Measurements from ENCODE around the gene DMD.

DMD gene

DNA sequence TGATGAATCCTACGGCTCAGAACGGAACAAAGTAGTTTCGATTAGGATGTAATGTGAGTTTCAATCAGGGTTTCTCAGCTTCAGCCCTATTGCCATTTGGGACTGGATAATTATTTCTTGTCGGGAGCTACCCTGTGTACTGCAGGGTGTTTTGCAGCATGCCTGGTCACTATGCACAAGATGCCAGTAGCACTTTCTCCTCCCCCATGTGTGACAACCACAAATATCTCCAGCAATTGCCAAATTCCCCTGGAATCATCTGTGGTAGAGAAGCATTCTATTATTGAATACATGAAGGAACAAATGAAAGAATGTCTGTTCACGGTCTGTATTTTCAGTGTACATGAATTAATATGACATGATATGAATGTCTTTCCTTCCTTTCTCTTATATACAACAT lies 1356.6 kb downstream of the DMD start:
- no peak for DNase-seq (ENCODE audit: low spot score)

DNA sequence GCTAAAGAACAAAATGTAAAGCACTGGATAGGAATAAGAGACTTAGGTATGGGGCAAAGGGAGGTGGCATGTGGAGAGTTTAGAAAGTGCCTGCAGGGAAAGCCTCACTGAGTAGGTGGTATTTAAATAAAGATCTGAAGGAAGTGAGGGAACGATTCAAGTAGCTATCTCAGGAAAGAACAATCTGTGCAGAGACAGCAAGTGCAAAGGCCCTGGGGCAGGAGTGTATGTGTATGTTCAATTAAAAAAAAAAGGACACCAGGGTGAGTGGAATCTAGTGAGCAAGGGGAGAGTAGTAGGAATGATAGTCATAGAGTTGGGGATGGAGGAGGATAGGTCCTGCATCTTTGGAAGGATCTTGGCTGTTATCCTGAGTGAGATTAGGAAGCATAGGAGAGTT lies 1359.6 kb downstream of the DMD start:
- DNase-seq (ENCODE audit: low spot score), result no peak

DNA sequence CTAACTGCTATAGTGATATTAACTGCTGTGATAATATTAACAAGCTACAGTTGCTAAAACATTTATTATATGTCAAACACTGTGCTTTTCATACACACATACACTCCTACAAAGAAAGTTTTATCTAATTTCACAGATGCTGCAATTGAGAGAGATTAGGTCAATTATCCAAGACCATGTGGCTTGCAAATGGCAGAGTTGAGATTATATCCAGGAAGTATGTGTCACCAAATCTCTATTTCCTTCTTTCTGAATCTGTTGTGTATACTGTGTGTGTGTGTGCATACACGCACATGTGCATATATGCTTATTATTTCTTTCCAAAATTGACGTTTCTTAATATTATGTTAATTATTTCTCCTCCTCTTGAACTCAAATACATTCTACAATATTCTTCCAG lies 1363.6 kb downstream of the DMD start:
- DNase-seq (ENCODE audit: low spot score), result no peak

DNA sequence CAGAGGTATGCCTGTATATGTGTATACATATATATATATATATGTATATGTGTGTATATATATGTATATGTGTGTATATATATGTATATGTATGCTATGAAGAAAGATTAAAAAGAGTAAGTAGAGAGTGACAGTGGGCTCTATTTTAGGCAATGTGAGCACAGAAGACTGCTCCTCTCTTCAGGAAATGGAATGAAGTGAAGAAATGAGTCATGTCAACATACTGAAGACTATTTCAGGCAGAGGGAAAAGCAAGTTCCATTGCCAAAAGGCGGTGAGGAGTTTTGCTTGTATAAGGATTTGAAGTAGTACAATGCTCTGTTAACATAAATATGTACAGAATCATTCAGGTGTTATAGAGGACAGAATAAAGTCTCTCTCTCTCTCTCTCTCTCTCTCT lies 1366.3 kb downstream of the DMD start:
- DNase-seq (ENCODE audit: low spot score), result no peak

DNA sequence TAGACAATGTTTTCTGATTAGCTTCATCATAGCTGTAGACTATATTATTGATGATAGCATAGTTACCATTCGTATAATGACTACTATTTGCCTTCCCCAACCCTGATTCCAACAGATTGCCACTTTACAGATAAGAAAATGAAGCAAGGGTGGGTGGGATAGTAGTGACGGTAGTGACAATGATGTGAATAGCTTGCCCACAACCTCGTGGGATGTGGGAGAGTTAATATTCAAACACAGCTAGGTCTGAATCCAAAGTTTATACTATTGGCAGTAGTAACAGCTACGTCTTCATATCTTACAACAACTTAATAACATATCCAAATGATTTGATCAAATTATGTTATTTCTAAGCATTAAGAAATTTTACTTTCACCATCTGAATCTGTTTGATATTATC lies 1372.7 kb downstream of the DMD start:
- DNase-seq (ENCODE audit: low spot score), result no peak

DNA sequence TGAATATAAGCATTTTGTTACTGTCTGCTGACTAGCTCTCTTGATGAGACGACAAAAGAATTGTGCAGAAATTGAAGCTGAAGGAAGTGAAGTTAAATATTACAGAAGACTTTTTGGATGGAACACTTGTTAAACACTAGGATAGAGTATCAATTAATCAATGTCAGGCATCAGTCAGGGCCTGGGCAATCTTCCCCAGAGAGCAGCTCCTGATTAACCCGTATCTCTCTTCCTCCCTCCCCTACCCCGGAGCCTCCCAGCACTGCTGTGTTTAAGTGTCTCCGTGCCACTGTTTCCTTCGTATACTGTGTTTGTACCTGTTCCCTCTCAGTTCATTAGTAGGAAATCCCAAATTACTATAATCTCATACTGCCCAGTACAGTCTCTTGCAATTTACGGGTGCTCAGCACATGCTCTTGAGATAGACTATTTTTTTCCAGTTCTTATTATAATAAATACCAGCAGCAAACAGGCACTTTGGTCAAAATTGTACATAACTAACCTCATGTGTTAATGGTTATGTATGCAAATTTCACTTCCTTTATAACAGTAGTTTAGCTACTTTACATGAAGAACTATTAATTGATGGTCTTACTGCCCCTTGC lies 1373.8 kb downstream of the DMD start:
- DNase-seq (ENCODE audit: low spot score), result no peak

DNA sequence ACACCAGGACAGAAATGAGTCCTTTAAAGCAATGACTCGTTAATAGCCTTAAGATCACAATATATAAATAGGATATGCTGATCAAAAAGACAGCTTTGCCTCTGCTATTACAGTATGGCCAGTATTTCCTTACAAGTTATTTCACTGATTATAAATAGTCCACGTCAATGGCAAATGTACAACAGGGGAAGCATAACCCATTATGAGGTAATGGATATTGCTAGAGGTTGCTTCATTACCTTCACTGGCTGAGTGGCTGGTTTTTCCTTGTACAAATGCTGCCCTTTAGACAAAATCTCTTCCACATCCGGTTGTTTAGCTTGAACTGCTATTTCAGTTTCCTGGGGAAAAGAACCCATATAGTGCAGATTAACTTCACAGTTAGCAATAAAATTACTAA lies 1374.9 kb downstream of the DMD start:
- no peak for DNase-seq (ENCODE audit: low spot score)

DNA sequence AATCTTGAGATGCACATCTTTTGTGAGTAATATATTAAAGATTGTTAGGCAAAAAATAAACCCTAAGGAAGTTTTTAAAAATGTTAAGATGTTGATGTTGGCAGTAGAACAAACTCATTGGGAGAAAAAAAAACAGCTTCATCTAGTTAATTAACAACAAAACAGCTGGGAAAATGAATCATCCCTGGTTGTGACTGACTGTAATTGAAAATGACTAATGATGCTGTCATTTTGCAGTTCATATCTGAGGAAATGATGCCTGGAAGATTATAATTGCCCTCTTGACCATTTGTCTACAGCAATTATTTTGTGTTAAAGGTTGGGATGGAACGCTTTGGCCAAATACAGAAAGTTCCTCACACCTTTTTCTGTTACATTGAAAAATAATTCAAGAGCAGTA lies 1379.1 kb downstream of the DMD start:
- no peak for DNase-seq (ENCODE audit: low spot score)

DNA sequence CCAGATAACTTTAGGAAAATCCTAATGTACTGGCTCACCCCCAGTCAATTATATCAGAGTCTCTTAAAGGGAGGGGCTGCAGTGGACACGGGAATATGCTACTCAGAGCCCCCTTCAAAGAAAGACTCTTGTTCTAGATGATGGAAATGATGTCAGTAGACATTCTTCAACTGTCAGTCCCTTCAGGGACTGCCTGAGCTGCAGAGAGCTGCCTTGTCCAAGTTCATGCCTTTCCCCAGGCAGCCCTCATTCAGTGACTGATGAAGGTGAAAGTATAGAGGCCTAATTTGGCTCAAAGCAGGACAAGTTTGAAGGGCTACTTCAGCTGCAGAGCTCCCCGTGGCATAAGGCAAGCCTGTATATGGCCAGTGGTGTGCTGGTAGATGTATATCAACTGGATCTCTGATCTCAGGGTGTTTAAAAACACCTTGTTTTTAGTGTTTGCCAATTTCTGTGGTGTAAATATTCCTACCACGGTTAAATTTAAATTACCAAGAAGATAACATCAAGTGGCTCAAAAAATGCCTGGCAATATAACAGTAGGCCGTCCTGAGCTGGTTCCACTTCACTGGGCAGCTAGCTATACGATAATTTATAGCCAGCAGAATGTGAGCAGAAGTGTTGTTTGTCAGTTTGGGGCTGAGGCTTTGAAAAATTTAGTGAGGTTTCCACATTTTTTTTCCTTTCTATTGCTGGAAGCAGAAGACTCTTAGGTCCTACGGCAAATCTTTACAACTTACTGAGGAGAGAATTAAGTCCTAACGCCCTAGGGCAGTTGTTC lies 1390.7 kb downstream of the DMD start:
- no peak for DNase-seq (ENCODE audit: low spot score)

DNA sequence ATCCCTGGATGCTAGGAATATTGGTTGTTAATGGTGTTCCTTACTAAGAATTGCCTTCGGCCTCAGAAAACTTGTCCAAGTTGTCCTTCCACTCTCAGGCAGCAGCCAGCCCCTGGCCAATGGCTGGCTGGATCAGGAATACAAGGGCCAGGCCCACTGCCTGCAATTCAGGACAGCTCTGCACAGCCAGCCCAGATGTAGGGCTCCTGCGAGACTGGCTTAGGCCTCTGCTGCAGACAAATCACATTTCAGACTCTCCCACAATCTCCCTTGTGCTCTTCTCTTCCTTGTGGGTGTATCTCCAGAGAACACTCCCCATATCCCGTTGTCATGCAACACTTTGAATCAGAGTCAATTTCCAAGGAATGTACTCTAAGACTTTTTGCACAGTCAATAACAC lies 1391.9 kb downstream of the DMD start:
- DNase-seq (ENCODE audit: low spot score), result no peak

DNA sequence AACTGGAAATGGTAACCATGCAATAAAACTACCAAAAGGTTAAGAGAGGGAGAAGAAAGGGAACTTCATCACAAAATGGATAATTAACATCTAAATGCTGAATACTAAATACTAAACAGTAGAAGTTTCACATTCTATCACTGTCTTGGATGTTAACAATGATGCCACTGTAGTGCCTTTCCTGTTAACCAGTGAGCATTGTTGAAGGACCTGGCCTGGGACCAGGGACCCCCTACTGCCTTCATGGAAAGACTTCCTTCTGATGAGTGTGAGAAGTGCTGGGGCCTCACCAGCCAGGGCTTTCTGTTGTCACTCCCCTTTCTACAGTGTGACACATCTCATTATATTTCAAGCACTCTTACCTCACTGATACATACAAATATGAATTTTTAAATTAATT lies 1400.2 kb downstream of the DMD start:
- DNase-seq (ENCODE audit: low spot score), result no peak

DNA sequence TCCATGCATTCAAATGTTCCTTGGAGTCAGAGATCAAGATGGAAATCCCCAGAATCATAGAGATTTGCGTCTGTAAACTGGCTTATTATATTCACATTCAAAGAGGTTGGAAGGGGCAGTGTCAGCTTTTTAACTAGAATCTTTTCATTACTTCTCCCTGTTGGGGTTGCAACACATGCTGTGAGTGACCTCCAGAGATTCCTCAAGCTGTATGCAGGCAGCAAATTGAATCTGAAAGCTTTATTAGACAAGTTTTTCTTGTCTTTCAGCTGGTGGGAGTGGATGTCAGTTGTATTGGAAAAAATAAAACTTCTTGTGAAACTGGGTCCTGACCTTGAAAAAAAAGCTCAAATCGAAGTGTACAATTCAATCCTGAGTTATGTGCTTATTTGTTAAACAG lies 1403.0 kb downstream of the DMD start:
- no peak for DNase-seq (ENCODE audit: low spot score)

DNA sequence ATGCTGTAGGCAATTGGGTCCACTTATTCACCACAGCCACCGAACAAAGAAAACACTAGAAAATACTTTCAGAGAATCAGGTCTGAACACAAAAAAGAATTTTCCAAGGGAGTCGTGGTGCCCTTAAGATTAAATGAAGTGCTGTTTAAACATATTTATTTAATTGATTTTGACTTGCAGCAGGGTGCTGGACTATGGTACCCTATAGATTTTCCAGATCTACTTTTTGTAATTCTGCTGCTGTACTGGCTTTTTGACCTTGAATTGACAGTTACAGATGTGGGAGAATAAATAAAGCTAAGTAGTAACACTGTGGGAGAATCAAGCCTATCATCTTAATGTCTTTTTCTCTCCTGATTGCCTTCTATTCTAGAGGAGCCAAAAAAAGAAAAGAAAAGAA lies 1404.2 kb downstream of the DMD start:
- no peak for DNase-seq (ENCODE audit: low spot score)

DNA sequence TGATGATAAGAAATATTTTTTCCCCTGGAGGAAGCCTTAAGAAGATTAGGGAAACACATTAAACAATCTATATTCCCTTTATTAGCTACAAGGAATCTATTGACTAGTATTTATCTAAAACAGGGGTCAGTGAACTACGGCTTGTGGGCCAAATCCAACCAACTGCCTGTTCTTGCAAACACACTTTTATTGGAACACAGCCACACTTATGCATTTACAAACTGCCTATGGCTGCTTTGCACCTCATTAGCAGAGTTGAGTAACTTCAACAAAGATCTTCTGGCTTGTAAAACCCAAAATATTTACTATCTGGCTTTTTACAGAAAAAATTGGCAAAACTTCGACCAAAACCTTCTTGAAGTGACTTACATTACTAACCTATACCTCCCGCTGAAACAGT lies 1405.6 kb downstream of the DMD start:
- no peak for DNase-seq (ENCODE audit: low spot score)

DNA sequence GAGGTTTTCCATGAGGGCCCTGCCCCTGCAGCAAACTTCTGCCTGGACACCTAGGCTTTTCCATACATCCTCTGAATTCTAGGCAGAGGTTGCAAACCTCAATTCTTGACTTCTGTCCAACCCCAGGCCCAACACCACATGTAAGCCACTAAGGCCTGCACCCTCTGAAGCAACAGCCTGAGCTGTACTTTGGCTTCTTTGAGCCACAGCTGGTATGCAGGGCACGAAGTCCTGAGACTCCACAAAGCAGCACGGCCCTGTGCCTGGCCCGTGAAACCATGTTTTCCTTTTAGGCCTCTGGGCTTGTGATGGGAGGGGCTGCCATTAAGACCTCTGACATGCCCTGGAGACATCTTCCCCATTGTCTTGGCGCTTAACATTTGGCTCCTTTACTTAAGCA lies 1411.1 kb downstream of the DMD start:
- DNase-seq (ENCODE audit: low spot score), result no peak

DNA sequence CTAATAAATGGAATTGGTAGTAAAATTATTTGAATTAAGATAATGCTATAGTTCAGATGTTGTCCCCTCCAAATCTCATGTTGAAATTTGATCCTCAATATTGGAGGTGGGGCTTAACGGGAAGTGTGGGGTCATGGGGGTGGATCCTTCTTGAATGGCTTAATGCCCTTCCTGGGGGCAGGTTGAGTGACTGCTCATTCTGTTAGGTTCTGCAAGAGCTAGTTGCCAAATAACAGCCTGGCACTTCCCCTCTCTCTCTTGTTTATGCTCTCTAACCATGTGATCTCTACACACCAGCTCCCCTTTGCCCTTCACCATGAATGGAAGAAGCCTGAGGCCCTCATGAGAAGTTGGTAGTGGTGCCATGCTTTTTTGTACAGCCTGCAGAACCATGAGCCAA lies 1414.7 kb downstream of the DMD start:
- no peak for DNase-seq (ENCODE audit: low spot score)

DNA sequence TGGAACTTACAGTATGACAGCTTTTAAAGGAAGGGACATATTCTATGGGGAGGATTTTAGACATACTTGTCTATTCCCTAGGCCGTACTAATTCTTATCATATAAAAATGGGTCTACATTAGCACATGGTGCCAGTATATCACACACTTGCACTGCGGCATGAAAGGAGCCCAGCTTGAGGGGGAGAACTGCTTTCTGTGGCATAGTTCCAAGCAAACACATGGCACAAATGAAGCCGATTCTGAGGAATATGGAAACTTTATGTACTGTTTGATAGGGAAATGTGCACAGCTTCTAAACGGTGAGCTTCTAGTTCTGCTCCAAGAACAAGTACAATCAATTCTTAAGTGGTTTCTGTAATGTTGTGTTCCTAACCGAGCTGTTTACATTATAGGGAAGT lies 1463.9 kb downstream of the DMD start:
- DNase-seq (ENCODE audit: low spot score), result no peak

DNA sequence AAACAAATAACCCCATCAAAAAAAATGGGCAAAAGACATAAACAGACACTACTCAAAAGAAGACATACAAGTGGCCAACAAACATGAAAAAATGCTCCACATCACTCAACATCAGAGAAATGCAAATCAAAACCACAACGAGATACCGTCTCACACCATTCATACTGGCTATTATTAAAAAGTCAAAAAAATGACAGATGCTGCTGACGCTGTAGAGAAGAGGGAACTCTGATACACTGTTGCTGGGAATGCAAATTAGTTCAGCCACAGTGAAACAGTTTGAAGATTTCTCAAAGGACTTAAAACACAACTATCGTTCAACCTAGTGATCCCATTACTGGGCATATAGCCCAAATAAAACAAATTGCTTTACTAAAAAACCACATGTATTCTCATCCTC lies 1468.3 kb downstream of the DMD start:
- DNase-seq (ENCODE audit: low spot score), result no peak

DNA sequence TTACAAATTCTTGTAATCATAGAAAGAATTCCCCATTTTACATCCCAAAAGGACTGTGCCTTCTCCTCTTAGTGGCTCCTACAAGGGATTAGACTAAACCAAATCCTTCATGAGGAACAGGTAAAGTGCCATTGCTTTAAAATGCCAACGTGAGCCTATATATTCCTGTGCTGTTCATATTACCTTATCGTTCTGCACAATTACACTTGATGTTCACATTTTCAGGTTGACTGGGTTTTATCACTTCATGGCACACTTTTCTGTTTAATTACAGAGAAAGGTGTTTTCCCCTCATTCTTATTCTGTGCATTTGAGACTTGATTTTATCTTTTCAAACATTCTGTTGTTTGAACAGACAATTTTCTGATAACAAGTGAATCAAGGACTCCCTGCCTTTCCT lies 1493.9 kb downstream of the DMD start:
- DNase-seq (ENCODE audit: low spot score), result no peak

DNA sequence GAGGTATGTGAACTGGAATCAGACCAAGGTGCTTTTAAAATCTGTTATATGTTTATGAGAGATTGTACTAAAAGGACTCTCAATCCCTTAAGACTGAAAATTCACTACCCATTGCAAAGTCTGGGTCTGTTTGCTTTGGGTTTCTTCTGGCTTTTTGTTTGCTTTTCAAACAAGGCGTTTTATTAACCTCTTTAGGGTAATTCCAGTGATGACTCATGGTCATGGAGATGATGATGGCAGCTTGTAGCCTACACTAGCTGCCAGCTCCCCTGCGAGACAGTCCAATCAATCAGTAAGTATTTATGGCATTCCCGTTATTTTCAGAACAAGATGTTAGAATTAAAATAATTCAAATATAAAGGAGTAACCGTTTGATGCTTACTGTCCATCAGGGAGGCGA lies 1495.7 kb downstream of the DMD start:
- DNase-seq (ENCODE audit: low spot score), result no peak

DNA sequence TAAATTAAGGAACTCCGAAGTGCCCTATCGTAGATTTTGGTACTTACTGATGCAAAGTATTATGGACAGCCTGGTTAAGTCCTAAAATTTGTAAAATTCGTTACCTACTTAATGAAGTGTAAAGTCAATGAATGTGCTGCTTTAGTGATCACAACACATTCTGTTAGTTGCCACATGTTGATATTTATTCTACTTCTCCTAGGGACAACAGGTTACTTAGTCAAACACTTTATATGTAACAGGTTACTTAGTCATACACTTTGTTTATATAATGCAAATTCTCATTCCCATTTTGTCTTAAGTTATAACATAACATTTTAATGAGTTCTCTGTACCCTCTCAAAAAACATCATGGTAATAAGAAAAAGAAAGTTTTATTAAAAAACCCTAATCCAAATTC lies 1496.6 kb downstream of the DMD start:
- DNase-seq (ENCODE audit: low spot score), result no peak

DNA sequence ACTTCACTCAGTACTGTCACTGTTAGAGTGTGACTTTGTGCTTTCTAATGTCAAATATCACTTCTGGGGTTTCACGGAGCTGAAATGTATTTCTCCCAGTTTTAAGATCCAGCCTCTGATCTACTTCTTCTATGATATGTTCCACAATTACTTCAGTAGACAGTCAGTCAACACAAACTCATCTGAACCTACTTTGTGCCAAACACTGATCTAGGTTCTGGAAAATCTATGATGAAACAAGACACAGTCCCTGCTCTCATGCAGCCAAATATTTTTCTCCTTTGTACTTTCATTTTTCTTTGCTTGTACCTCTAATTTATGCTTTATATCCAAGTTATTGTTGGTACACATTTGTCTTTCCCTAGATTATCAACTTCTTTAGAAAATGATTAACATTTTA lies 1498.2 kb downstream of the DMD start:
- DNase-seq (ENCODE audit: low spot score), result no peak

DNA sequence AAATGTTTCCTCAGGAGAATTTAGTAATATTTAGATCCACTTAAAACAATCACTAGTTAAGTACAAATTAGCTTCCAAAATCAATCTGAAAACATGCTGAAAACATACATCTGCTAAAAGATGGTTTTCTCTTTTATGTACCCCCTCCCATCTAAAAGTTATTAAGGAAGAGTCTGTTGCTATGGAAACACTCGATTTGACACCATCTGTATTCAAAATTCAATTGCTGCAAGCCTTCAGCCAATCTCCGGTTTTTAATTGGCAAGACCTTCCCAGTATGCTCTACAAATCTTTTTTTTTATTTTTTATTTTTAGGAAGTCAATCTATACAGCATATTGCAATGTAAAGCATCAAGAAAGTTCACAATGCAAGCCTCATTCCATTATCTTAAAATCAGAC lies 1500.2 kb downstream of the DMD start:
- DNase-seq (ENCODE audit: low spot score), result no peak

DNA sequence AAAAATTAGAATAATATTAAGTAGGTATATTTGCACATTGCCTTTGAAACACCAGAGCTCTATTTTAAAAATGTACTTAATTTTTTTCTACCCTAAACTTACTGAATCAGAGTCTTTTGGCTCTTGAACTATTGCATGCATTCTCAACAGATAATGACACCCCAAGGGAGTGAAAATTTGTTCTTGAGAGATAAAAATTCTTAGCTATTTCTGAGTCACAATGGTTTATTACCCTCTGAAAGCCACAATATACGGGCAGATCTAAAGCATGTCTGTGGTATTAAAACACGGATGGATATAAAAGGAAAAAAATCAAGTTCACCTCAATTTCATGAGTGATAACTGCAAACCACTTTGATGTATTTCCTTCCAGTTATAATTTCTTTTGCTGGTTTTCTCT lies 1503.2 kb downstream of the DMD start:
- DNase-seq (ENCODE audit: low spot score), result no peak

Data from HuH-7.5 (cell line).